Upper lobe of left lung (tissue), 4 donors: Measurements from ENCODE around the gene SLC22A6.

Experiments
- POLR2A ChIP-seq, 4 donors: fragments of 450-650 bp; IDR thresholded peaks; one replicate each; pipeline ENCODE4 v1.5.1; 2016 to 2017; ENCODE audit warnings: antibody characterized with exemption in 4 of 4, mild to moderate bottlenecking in 2 of 4
- POLR2AphosphoS5 ChIP-seq, 2 donors: sonication (generic); formaldehyde crosslinking; IDR thresholded peaks; one replicate each; pipeline ENCODE4 v1.5.1; 2017; ENCODE audit warnings: antibody characterized with exemption in 2 of 2
- TF ChIP-seq, protein P1 (sequence below), 6 experiments: fragments of 450-650 bp in 4 of 6; fragments of 200-600 bp in 2 of 6; sonication (generic) in 2 of 6; IDR thresholded peaks; one replicate each; pipeline ENCODE4 v1.5.1; 2016 to 2019; ENCODE audit warnings: antibody characterized with exemption in 6 of 6

GRCh38 chr11:62934496-62934785 is 50.3 kb downstream of the SLC22A6 start:
- TF ChIP-seq, protein P1, sequence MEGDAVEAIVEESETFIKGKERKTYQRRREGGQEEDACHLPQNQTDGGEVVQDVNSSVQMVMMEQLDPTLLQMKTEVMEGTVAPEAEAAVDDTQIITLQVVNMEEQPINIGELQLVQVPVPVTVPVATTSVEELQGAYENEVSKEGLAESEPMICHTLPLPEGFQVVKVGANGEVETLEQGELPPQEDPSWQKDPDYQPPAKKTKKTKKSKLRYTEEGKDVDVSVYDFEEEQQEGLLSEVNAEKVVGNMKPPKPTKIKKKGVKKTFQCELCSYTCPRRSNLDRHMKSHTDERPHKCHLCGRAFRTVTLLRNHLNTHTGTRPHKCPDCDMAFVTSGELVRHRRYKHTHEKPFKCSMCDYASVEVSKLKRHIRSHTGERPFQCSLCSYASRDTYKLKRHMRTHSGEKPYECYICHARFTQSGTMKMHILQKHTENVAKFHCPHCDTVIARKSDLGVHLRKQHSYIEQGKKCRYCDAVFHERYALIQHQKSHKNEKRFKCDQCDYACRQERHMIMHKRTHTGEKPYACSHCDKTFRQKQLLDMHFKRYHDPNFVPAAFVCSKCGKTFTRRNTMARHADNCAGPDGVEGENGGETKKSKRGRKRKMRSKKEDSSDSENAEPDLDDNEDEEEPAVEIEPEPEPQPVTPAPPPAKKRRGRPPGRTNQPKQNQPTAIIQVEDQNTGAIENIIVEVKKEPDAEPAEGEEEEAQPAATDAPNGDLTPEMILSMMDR (IDR thresholded peaks at IDR 0.05): no peak
- TF ChIP-seq POLR2A (IDR thresholded peaks at IDR 0.05) (no peak), POLR2AphosphoS5 (IDR thresholded peaks at IDR 0.05) (no peak)
